ENCODE measurements around the gene HGFAC. TPM values are rescaled to one million over a fixed set of nuclear protein-coding genes. Genes with fewer than 3 reads are reported as not detected.

Gene HGFAC
- total and polyA plus RNA-seq, 2 of the 13 experiments (the other 11 are each of a cell fraction or from before 2014, with no cell fraction given): 8.5 to 63.6 TPM

- TF ChIP-seq, protein P1, sequence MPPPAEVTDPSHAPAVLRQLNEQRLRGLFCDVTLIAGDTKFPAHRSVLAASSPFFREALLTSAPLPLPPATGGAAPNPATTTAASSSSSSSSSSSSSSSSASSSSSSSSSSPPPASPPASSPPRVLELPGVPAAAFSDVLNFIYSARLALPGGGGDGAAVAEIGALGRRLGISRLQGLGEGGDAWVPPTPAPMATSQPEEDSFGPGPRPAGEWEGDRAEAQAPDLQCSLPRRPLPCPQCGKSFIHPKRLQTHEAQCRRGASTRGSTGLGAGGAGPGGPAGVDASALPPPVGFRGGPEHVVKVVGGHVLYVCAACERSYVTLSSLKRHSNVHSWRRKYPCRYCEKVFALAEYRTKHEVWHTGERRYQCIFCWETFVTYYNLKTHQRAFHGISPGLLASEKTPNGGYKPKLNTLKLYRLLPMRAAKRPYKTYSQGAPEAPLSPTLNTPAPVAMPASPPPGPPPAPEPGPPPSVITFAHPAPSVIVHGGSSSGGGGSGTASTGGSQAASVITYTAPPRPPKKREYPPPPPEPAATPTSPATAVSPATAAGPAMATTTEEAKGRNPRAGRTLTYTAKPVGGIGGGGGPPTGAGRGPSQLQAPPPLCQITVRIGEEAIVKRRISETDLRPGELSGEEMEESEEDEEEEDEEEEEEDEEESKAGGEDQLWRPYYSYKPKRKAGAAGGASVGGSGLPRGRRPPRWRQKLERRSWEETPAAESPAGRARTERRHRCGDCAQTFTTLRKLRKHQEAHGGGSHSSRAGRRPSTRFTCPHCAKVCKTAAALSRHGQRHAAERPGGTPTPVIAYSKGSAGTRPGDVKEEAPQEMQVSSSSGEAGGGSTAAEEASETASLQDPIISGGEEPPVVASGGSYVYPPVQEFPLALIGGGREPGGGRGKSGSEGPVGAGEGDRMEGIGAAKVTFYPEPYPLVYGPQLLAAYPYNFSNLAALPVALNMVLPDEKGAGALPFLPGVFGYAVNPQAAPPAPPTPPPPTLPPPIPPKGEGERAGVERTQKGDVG (CRISPR knock-in tag; IDR thresholded peaks at IDR 0.05; ENCODE audit: borderline replicate concordance): no peak
- TF ChIP-seq TEAD3 (CRISPR knock-in tag; optimal IDR thresholded peaks at IDR 0.05; ENCODE audit: borderline replicate concordance) (peak; percentile 59), MAX (IDR thresholded peaks at IDR 0.05) (peak; percentile 65), ZFX (CRISPR knock-in tag; IDR thresholded peaks at IDR 0.05; ENCODE audit: low read depth) (peak; percentile 60; the same call in 1 of the 2 replicates), THAP11 (CRISPR knock-in tag; IDR thresholded peaks at IDR 0.05) (peak; percentile 51; the same call in 1 of the 2 replicates), GABPA (IDR thresholded peaks at IDR 0.05; ENCODE audit: low read depth, low read length) (no peak), GABPA (CRISPR knock-in tag; IDR thresholded peaks at IDR 0.05; ENCODE audit: low read depth) (peak; percentile 70), ZNF782 (CRISPR knock-in tag; IDR thresholded peaks at IDR 0.05; ENCODE audit: borderline replicate concordance) (peak; percentile 49; the same call in 1 of the 2 replicates), PHF20 (CRISPR knock-in tag; IDR thresholded peaks at IDR 0.05) (0 out of 2 replicates have a peak, but pooled peaks have one; percentile 32), FOSL2 (CRISPR knock-in tag; IDR thresholded peaks at IDR 0.05) (0 out of 2 replicates have a peak, but pooled peaks have one; percentile 7), PLRG1 (conservative IDR thresholded peaks at IDR 0.05) (no peak), MIER2 (CRISPR knock-in tag; IDR thresholded peaks at IDR 0.05) (no peak), RXRB (CRISPR knock-in tag; IDR thresholded peaks at IDR 0.05; ENCODE audit: borderline replicate concordance) (peak; percentile 33; the same call in 1 of the 2 replicates), HIC2 (CRISPR knock-in tag; IDR thresholded peaks at IDR 0.05; ENCODE audit: low read depth) (peak; percentile 66), ZFP1 (CRISPR knock-in tag; IDR thresholded peaks at IDR 0.05) (no peak)
- TF ChIP-seq, protein P2, sequence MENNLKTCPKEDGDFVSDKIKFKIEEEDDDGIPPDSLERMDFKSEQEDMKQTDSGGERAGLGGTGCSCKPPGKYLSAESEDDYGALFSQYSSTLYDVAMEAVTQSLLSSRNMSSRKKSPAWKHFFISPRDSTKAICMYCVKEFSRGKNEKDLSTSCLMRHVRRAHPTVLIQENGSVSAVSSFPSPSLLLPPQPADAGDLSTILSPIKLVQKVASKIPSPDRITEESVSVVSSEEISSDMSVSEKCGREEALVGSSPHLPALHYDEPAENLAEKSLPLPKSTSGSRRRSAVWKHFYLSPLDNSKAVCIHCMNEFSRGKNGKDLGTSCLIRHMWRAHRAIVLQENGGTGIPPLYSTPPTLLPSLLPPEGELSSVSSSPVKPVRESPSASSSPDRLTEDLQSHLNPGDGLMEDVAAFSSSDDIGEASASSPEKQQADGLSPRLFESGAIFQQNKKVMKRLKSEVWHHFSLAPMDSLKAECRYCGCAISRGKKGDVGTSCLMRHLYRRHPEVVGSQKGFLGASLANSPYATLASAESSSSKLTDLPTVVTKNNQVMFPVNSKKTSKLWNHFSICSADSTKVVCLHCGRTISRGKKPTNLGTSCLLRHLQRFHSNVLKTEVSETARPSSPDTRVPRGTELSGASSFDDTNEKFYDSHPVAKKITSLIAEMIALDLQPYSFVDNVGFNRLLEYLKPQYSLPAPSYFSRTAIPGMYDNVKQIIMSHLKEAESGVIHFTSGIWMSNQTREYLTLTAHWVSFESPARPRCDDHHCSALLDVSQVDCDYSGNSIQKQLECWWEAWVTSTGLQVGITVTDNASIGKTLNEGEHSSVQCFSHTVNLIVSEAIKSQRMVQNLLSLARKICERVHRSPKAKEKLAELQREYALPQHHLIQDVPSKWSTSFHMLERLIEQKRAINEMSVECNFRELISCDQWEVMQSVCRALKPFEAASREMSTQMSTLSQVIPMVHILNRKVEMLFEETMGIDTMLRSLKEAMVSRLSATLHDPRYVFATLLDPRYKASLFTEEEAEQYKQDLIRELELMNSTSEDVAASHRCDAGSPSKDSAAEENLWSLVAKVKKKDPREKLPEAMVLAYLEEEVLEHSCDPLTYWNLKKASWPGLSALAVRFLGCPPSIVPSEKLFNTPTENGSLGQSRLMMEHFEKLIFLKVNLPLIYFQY (CRISPR knock-in tag; IDR thresholded peaks at IDR 0.05; ENCODE audit: borderline replicate concordance): 0 out of 2 replicates have a peak, but pooled peaks have one; percentile 35
These were observed 1.4 kb downstream of the HGFAC start (continued) for GRCh38 chr4:3442959-3443749.

Data from HepG2 (cell line).